Fibroblast of lung (primary cell): ENCODE measurements around the gene FHIT. TPM values are rescaled to one million over a fixed set of nuclear protein-coding genes. Genes with fewer than 3 reads are reported as not detected.

Experiments
- DNase-seq, 2 donors: peaks; one replicate each; pipeline versions ENCODE4 v3.0.0 to v3.0.0-alpha.2; 2010; ENCODE audit warnings: low read depth in 2 of 2
- H2AFZ ChIP-seq: 2 replicates; pipeline ENCODE4 v1.5.1; 2012; ENCODE audit warnings: low read length, control low read depth, inconsistent platforms
- H3K27ac ChIP-seq: 2 replicates; pipeline ENCODE4 v1.5.1; 2011; ENCODE audit warnings: low read length, control low read depth; ENCODE audit not compliant: insufficient read depth
- H3K27me3 ChIP-seq: 2 replicates; pipeline ENCODE4 v1.5.1; 2011; ENCODE audit warnings: mild to moderate bottlenecking, low read length; ENCODE audit not compliant: control insufficient read depth, insufficient read depth
- H3K36me3 ChIP-seq: 2 replicates; pipeline ENCODE4 v1.5.1; 2011; ENCODE audit warnings: low read length; ENCODE audit not compliant: control insufficient read depth, insufficient read depth
- H3K4me1 ChIP-seq: 2 replicates; pipeline ENCODE4 v1.5.1; 2011; ENCODE audit warnings: low read length; ENCODE audit not compliant: control insufficient read depth, insufficient read depth; ENCODE audit errors: extremely low read depth
- H3K4me2 ChIP-seq: 2 replicates; pipeline ENCODE4 v1.5.1; 2011; ENCODE audit warnings: low read length, control low read depth; ENCODE audit not compliant: insufficient read depth; ENCODE audit errors: extremely low read depth
- H3K4me3 ChIP-seq, 4 experiments: fragments of 200-600 bp in 1 of 4; sonication (generic) in 1 of 4; replicated peaks in 1 of 4; 2 replicates each; pipeline ENCODE4 v1.5.1; 2011 to 2016; ENCODE audit warnings: low read length in 4 of 4, low read depth in 3 of 4, mild to moderate bottlenecking in 3 of 4, control low read depth in 2 of 4, inconsistent platforms in 1 of 4, mixed read lengths in 1 of 4; ENCODE audit not compliant: insufficient read depth in 1 of 4; ENCODE audit errors: control extremely low read depth in 1 of 4
- H3K79me2 ChIP-seq: 2 replicates; pipeline ENCODE4 v1.5.1; 2012; ENCODE audit warnings: mild to moderate bottlenecking, low read length, inconsistent platforms; ENCODE audit not compliant: control insufficient read depth, insufficient read depth
- H3K9ac ChIP-seq: 2 replicates; pipeline ENCODE4 v1.5.1; 2011; ENCODE audit warnings: mild to moderate bottlenecking, low read length, control low read depth; ENCODE audit not compliant: insufficient read depth
- H3K9me3 ChIP-seq: 2 replicates; pipeline ENCODE4 v1.5.1; 2012; ENCODE audit warnings: low read depth, low read length; ENCODE audit not compliant: control insufficient read depth, insufficient read depth
- H4K20me1 ChIP-seq: 2 replicates; pipeline ENCODE4 v1.5.1; 2011; ENCODE audit warnings: low read length; ENCODE audit not compliant: control insufficient read depth, insufficient read depth; ENCODE audit errors: extremely low read depth
- CTCF ChIP-seq, 2 donors: IDR thresholded peaks in 1 of 2; conservative IDR thresholded peaks in 1 of 2; 1 replicate in 1 of 2; 2 replicates in 1 of 2; pipeline ENCODE4 v1.5.1; 2011 to 2012; ENCODE audit warnings: low read length in 2 of 2, control low read depth in 1 of 2, inconsistent platforms in 1 of 2, low read depth in 1 of 2, mild to moderate bottlenecking in 1 of 2
- EZH2 ChIP-seq: IDR thresholded peaks from 2 replicates; pipeline ENCODE4 v1.5.1; 2012; ENCODE audit warnings: low read length, control low read depth, mild to moderate bottlenecking; ENCODE audit errors: missing control alignments
- polyA plus RNA-seq, 2 donors: library from polyadenylated mRNA; depleted of rRNA in 1 of 2; stranded (reverse) in 1 of 2; unstranded in 1 of 2; fragments of >200 nt; gene quantifications; 2 replicates each; pipeline ENCODE4 v1.2.1, GENCODE V29; 2011 to 2012; ENCODE audit warnings: missing spikeins in 1 of 2
- total RNA-seq: library from RNA; depleted of rRNA; stranded (reverse); fragments of >200 nt; gene quantifications from 2 replicates; pipeline ENCODE4 v1.2.1, GENCODE V29; 2014

Gene FHIT
- total and polyA plus RNA-seq, 2 donors (not counting 1 experiment from before 2014, with no cell fraction given) = 0.79 to 2.1 TPM

- Histone ChIP-seq H3K27me3 (no peaks in the 10 kb centered on the region), H3K4me1 (no peaks in the 10 kb centered on the region)
- TF ChIP-seq EZH2 (no peak), CTCF (conservative IDR thresholded peaks at IDR 0.05 in 1 of 2, IDR thresholded peaks at IDR 0.05 in 1 of 2; ENCODE audit: low read depth in 1 of 2, low read length in 2 of 2) (no peak)
Observed at GRCh38 chr3:59894425-59895121, 1356.7 kb downstream of the FHIT start.

GRCh38 chr3:59890639-59891038 lies 1360.6 kb downstream of the FHIT start:
- Histone ChIP-seq H2AFZ (no peak overlapping the region), H3K4me3 (no peak overlapping the region), H3K9me3 (no peaks in the 10 kb centered on the region), H4K20me1 (no peaks in the 10 kb centered on the region), H3K79me2 (no peaks in the 10 kb centered on the region), H3K4me2 (no peak overlapping the region), H3K27me3 (no peaks in the 10 kb centered on the region), H3K4me1 (no peaks in the 10 kb centered on the region), H3K27ac (no peak overlapping the region), H3K36me3 (no peaks in the 10 kb centered on the region), H3K9ac (no peak overlapping the region)
- DNase-seq = no peak
- no peak for TF ChIP-seq EZH2
- TF ChIP-seq CTCF (conservative IDR thresholded peaks at IDR 0.05 in 1 of 2, IDR thresholded peaks at IDR 0.05 in 1 of 2; ENCODE audit: low read depth in 1 of 2, low read length in 2 of 2) = no peak

More at GRCh38 chr3:59894425-59895121, 1356.7 kb downstream of the FHIT start:
- no peaks in the 10 kb centered on the region for H3K36me3 ChIP-seq
- DNase-seq = no peak
- no peak overlapping the region for H3K4me2 ChIP-seq
- no peak overlapping the region for H3K27ac ChIP-seq
- no peak overlapping the region for H2AFZ ChIP-seq
- no peak overlapping the region for H3K9ac ChIP-seq
- H3K79me2 ChIP-seq = no peaks in the 10 kb centered on the region
- H3K9me3 ChIP-seq = no peaks in the 10 kb centered on the region
- H4K20me1 ChIP-seq = no peaks in the 10 kb centered on the region
- no peak overlapping the region for H3K4me3 ChIP-seq

GRCh38 chr3:59886790-59887189 lies 1364.5 kb downstream of the FHIT start:
- Histone ChIP-seq H4K20me1 (no peaks in the 10 kb centered on the region), H3K36me3 (no peaks in the 10 kb centered on the region), H3K27ac (no peak overlapping the region), H3K9me3 (no peaks in the 10 kb centered on the region), H3K4me2 (no peak overlapping the region), H3K27me3 (no peaks in the 10 kb centered on the region), H3K4me3 (no peak overlapping the region), H3K79me2 (no peaks in the 10 kb centered on the region), H2AFZ (no peak overlapping the region), H3K4me1 (no peaks in the 10 kb centered on the region), H3K9ac (no peak overlapping the region)
- TF ChIP-seq EZH2 (no peak), CTCF (conservative IDR thresholded peaks at IDR 0.05 in 1 of 2, IDR thresholded peaks at IDR 0.05 in 1 of 2; ENCODE audit: low read depth in 1 of 2, low read length in 2 of 2) (no peak)
- DNase-seq = peak in 1 of 2 donors; percentile 51
